Smooth muscle cell (in vitro differentiated cells): ENCODE data around the gene SLC6A16. TPM values are rescaled to one million over a fixed set of nuclear protein-coding genes. Genes with fewer than 3 reads are reported as not detected.
"Not testable (repeated sequence)": the region's sequence is repeated elsewhere in the genome, so short reads cannot be mapped to it uniquely, and the experiment has no call there.

ENCODE experiments used
- DNase-seq: peaks from one replicate; lab custom pipeline; 2025; ENCODE audit not compliant: unreplicated experiment; lab: John Stamatoyannopoulos, UW
- H2AFZ ChIP-seq: fragments of 200-600 bp; sonication (generic); 2 replicates; pipeline ENCODE4 v1.6.0; 2016; ENCODE audit warnings: antibody characterized with exemption, low read depth, mild to moderate bottlenecking
- H3F3A ChIP-seq: fragments of 200-600 bp; sonication (generic); 2 replicates; pipeline ENCODE4 v1.6.0; 2017; ENCODE audit warnings: antibody characterized with exemption, low read depth
- H3K27ac ChIP-seq: fragments of 200-600 bp; sonication (generic); 2 replicates; pipeline ENCODE4 v1.5.1; 2016; ENCODE audit warnings: low read depth, mild to moderate bottlenecking
- H3K27me3 ChIP-seq: fragments of 200-600 bp; sonication (generic); 2 replicates; pipeline ENCODE4 v1.6.1; 2016; ENCODE audit warnings: low read depth, mild to moderate bottlenecking
- H3K36me3 ChIP-seq: fragments of 200-600 bp; sonication (generic); 2 replicates; pipeline ENCODE4 v1.5.1; 2016; ENCODE audit warnings: low read depth
- H3K4me1 ChIP-seq: fragments of 200-600 bp; sonication (generic); 2 replicates; pipeline ENCODE4 v1.5.1; 2016; ENCODE audit warnings: low read depth
- H3K4me2 ChIP-seq: fragments of 200-600 bp; sonication (generic); 2 replicates; pipeline ENCODE4 v1.6.0; 2016; ENCODE audit warnings: mild to moderate bottlenecking
- H3K4me3 ChIP-seq: fragments of 200-600 bp; sonication (generic); 2 replicates; pipeline ENCODE4 v1.5.1; 2016; ENCODE audit warnings: mild to moderate bottlenecking
- H3K79me2 ChIP-seq: fragments of 200-600 bp; sonication (generic); 2 replicates; pipeline ENCODE4 v1.6.0; 2016; ENCODE audit warnings: low read depth, mild to moderate bottlenecking
- H3K9ac ChIP-seq: fragments of 200-600 bp; sonication (generic); 2 replicates; pipeline ENCODE4 v1.6.0; 2016; ENCODE audit warnings: low read depth
- H3K9me3 ChIP-seq: fragments of 200-600 bp; sonication (generic); replicated peaks from 2 replicates; pipeline ENCODE4 v1.5.1; 2016; ENCODE audit warnings: low read depth
- H4K20me1 ChIP-seq: fragments of 200-600 bp; sonication (generic); 2 replicates; pipeline ENCODE4 v1.6.0; 2016; ENCODE audit warnings: low read depth
- CTCF ChIP-seq: fragments of 200-600 bp; sonication (generic); IDR thresholded peaks from 2 replicates; pipeline ENCODE4 v1.5.1; 2017; ENCODE audit warnings: borderline replicate concordance, mild to moderate bottlenecking, antibody characterized with exemption; ENCODE audit not compliant: insufficient read depth, poor library complexity, severe bottlenecking
- WGBS: methylation state at CpG from one replicate; pipeline ENCODE4 v1.1.7; 2016; ENCODE audit warnings: low lambda C conversion rate; 5-methylcytosine and 5-hydroxymethylcytosine counted together
- polyA plus RNA-seq: library from polyadenylated mRNA; unstranded; fragments of >200 nt; fragmentation: Nextera tagmentation; extraction: Ambion mirVana; gene quantifications from 2 replicates; pipeline ENCODE4 v1.2.1, GENCODE V29; 2016
- total RNA-seq: library from RNA; depleted of rRNA; stranded (reverse); fragments of >200 nt; gene quantifications from 2 replicates; pipeline ENCODE4 v1.2.3, GENCODE V29; 2014

The SLC6A16 gene
- total and polyA plus RNA-seq, 2 experiments from 2014 or later = 1.4 to 2.3 TPM

GRCh38 chr19:49333418-49333805, 8.4 kb upstream of the SLC6A16 start:
- Histone ChIP-seq H3K9ac (no peak overlapping the region), H3K79me2 (no peaks in the 10 kb centered on the region), H3K4me2 (no peak overlapping the region), H3K4me3 (no peak overlapping the region), H3K27ac (no peak overlapping the region), H2AFZ (no peak overlapping the region), H3K9me3 (no peaks in the 10 kb centered on the region), H3F3A (no peaks in the 10 kb centered on the region), H3K27me3 (no peaks in the 10 kb centered on the region), H3K4me1 (no peaks in the 10 kb centered on the region), H4K20me1 (peaks cover 15% of the 10 kb centered on the region), H3K36me3 (no peaks in the 10 kb centered on the region)
- 83% methylated on average over 3 of the region's 3 CpGs for WGBS
- no peak for DNase-seq
- no peak for TF ChIP-seq CTCF

- not testable (repeated sequence) for H3K4me1 ChIP-seq, H3F3A ChIP-seq, H3K4me2 ChIP-seq, H3K9me3 ChIP-seq, H3K9ac ChIP-seq, H3K27ac ChIP-seq, H3K27me3 ChIP-seq, H4K20me1 ChIP-seq, H3K4me3 ChIP-seq, DNase-seq, H2AFZ ChIP-seq, H3K36me3 ChIP-seq, H3K79me2 ChIP-seq
- 98% methylated on average over 13 of the region's 13 CpGs for WGBS
Observed at GRCh38 chr19:49332691-49333417, 7.9 kb upstream of the SLC6A16 start.

- H3F3A ChIP-seq = no peaks in the 10 kb centered on the region
- H3K4me2 ChIP-seq = no peak overlapping the region
- H2AFZ ChIP-seq = no peak overlapping the region
- no peaks in the 10 kb centered on the region for H4K20me1 ChIP-seq
- H3K79me2 ChIP-seq = no peaks in the 10 kb centered on the region
- DNase-seq = no peak
- no peak for TF ChIP-seq CTCF
- H3K27me3 ChIP-seq = no peaks in the 10 kb centered on the region
- WGBS = 70% methylated on average over 2 of the region's 2 CpGs
- H3K4me1 ChIP-seq = no peaks in the 10 kb centered on the region
- no peaks in the 10 kb centered on the region for H3K9me3 ChIP-seq
- H3K9ac ChIP-seq = no peak overlapping the region
- no peak overlapping the region for H3K27ac ChIP-seq
- H3K36me3 ChIP-seq = no peaks in the 10 kb centered on the region
- no peak overlapping the region for H3K4me3 ChIP-seq
Observed at GRCh38 chr19:49331616-49332055, 6.6 kb upstream of the SLC6A16 start.

DNA sequence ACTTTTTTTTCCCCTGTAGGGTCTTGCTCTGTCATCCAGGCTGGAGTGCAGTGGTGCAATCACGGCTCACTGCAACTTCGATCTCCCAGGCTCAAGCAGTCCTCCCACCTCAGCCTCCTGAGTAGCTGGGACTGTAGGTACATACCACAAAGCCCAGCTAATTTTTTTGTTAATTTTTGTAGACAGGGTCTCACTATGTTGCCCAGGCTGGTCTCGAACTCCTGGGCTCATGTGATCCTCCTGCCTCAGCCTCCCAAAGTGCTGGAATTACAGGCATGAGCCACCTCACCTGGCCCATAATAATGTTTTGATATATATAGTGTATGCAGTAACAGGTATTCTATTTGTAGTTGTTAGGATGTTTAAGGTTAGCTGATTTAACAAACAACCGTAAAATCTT, 6.2 kb upstream of the SLC6A16 start:
- not testable (repeated sequence) for H3K27ac ChIP-seq, H3K27me3 ChIP-seq, H4K20me1 ChIP-seq, H3K9me3 ChIP-seq, H3K4me3 ChIP-seq, H3K4me1 ChIP-seq, H3K4me2 ChIP-seq, H3K9ac ChIP-seq, H3K79me2 ChIP-seq, H2AFZ ChIP-seq, H3F3A ChIP-seq, H3K36me3 ChIP-seq, DNase-seq
- WGBS = 96% methylated on average over 4 of the region's 4 CpGs
